ENCODE measurements around the gene KNOP1.
"Not testable (repeated sequence)": the region's sequence is repeated elsewhere in the genome, so short reads cannot be mapped to it uniquely, and the experiment has no call there.

Gene KNOP1

DNA sequence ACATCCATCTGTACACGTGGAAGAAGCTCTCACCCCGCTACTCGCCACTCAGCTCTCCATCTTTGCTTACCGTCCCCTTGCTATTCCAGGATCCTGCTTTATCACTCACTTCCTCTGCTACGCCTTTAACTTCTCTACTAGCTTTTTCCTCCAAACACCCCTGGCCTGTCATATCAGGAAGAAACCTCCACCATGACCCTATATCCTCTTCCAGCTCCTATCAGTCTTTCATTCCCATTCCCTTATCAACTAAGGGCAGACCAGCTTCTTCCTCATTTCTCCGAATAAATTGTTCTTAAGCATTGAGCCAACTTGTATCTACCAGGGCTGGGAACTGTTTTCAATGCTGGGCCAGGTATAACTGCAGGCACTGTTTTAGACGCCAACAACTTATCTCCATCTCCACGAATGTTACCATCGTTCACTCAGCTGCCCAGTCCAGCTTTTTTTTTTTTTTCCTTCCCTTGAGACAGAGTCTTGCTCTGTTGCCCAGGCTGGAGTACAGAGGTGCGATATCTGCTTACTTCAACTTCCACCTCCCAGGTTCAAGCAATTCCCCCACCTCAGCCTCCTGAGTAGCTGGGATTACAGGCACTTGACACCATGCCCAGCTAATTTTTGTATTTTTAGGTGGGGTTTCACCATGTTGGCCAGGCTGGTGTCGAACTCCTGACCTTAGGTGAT lies 4.4 kb upstream of the KNOP1 start:
- DNase-seq (ENCODE audit: insufficient read length, low spot score) (no peak), FAIRE-seq (no peak)
- no peak for TF ChIP-seq POLR2A (IDR thresholded peaks at IDR 0.05; ENCODE audit: low read depth, low read length)

DNA sequence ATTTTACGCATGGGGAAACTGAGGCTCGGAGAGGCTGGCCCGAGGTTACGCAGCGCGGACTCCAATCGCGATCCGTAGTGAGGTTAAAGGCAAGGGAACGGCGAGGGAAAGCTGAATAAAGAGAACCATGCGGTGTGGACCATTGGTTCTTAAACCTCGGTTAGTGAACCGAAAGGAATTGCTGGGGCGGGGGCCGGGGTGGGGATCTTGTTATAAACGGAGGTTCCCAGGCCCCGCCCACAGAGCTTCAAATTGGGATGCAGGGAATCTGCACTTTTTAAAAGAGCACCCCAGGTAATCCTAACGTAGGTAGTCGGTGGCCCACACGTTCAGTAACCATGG lies 568 bp upstream of the KNOP1 start:
- FAIRE-seq (no peak), DNase-seq (ENCODE audit: insufficient read length, low spot score) (no peak)

DNA sequence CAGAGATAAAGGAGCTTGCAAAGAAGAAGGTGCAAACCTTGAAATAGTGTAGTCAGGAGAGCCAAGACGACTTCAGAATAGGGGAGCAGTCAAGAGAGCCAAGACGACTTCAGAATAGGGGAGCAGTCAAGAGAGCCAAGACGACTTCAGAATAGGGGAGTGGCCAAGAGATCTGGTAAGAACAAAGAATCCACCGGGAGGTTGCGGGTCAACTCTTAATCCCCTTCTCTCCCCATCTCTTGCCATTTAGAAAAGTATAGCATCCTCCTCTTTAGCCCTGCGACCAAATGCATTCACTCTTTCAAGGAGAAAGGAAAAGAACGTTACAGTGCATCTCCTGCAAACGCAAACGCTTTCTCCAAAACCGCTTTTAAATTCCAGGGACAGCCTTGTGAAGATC lies 713 bp downstream of the KNOP1 start:
- TF ChIP-seq POLR2A (IDR thresholded peaks at IDR 0.05; ENCODE audit: low read depth, low read length), result no peak
- no peak for DNase-seq (ENCODE audit: insufficient read length, low spot score)
- no peak for FAIRE-seq

More for the DNA sequence above, 568 bp upstream of the KNOP1 start:
- no peak for TF ChIP-seq POLR2A (IDR thresholded peaks at IDR 0.05; ENCODE audit: low read depth, low read length)

DNA sequence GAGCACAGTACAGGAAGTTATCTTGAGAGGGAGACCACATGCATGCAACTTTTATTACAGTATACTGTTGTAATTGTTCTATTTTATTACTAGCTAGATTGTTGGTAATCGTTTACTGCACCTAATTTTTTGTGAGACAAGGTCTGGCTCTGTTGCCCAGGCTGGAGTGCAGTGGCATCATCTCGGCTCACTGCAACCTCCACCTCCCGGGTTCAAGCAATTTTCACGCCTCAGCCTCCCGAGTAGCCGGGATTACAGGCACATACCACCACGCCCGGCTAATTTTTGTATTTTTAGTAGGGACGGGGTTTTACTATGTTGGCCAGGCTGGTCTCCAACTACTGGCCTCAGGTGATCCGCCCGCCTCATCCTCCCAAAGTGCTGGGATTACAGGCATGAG lies 1.3 kb downstream of the KNOP1 start:
- FAIRE-seq; DNase-seq (ENCODE audit: insufficient read length, low spot score): not testable (repeated sequence)

DNA sequence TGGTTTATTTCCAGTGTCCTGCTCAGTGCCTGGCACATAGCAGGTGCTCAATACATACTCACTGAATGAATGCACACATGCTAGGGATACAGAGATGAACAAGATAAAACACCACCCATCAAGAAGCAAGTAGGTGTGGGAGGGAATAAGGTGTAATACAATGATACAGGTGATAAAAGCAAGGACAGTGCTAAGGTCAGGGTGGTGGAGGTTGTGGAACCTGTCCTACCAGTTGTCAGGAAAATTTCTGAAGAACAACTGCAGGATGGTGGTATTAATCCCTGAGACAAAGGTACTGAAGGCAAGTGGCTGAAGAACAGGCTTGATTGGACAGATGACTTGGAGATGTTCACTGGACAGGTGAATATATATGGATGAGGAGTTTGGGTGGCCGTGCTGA lies 1.8 kb downstream of the KNOP1 start:
- TF ChIP-seq POLR2A (IDR thresholded peaks at IDR 0.05; ENCODE audit: low read depth, low read length), result no peak
- DNase-seq (ENCODE audit: insufficient read length, low spot score), result no peak

DNA sequence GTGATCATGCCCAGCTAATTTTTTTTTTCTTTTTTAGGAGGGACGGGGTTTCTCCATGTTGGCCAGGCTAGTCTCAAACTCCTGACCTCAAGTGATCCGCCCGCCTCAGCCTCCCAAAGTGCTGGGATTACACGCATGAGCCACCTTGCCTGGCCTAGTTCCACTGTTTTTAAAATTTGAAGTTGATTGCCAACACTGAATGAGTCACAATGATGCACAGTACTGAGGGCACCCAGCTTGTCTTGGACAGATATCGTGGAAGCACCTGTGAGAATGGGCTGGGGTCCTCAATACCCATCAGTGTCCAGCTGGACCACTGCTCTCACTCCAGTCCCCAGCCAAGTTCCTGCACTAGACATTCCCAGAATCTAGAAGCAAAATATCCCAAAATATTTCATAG lies 2.5 kb downstream of the KNOP1 start:
- FAIRE-seq, result no peak
- DNase-seq (ENCODE audit: insufficient read length, low spot score), result no peak
- no peak for TF ChIP-seq POLR2A (IDR thresholded peaks at IDR 0.05; ENCODE audit: low read depth, low read length)

More for the DNA sequence above, 1.8 kb downstream of the KNOP1 start:
- FAIRE-seq, result no peak

DNA sequence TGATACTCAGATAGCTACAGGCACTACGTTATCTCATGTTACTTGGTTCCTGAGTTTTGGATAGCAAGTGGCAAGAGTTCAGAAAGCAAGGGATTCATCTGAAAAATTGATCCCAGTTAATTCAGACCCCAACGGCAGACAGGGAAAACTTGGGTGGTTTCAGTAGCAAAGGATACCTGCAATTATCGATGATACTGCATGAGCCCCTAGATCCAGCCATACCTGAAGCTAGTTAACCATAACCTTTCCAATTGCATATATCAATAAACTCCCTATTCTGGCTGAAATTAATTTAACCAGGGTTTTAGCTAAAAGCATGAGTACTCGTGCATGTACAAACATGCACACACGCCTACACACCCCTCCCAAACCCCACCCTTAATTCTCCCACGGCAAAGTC lies 4.3 kb downstream of the KNOP1 start:
- DNase-seq (ENCODE audit: insufficient read length, low spot score), result no peak
- no peak for TF ChIP-seq POLR2A (IDR thresholded peaks at IDR 0.05; ENCODE audit: low read depth, low read length)
- no peak for FAIRE-seq

DNA sequence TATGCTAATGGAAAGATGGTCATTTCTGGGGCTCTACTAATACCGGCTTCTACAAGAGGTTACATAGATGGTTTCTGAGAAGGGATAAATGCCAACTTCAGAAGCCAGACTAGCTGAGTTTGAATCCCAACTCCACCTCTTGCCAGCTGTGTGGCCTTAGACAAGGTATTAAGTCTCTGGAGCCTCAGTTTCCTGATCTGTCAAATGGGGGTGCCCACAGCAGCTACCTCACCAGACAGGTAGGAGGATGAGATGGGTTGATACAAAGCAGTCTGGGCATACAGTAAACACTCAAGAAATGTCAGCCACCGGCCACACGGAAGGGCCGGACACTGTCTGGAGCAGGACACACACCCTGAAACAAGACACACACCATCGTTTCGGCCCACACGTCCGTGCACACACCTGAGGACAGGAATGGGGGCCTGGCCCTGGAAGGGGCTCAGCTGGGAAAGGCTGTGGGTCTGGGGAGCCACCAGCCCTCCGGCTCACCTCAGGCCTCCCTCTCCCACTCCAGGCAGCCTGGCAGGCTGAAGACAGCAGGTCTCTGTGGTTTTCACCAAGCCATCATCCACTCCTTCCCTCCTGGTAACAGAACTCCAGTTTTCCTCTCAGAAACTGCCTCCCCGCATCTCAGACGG lies 5.5 kb downstream of the KNOP1 start:
- no peak for TF ChIP-seq POLR2A (IDR thresholded peaks at IDR 0.05; ENCODE audit: low read depth, low read length)
- DNase-seq (ENCODE audit: insufficient read length, low spot score), result no peak
- no peak for FAIRE-seq

DNA sequence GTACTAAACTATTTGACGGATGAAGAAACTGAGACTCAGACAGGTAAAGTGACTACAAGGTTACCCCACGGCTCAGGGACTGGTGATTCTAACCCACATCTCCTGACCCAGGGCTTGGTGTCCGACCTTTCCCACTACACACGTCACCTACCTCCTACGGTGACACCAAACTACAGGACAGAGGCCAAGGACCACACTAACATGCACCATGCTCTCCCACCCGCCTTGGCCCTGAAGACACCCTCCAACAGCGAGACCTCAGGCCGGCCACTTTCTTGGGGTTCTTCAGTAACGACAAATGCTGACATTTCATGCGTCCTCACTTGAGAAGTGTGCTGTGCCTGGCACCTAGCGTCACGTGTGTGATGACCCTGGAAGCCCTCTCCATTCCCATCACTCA lies 6.4 kb downstream of the KNOP1 start:
- DNase-seq (ENCODE audit: insufficient read length, low spot score) (no peak), FAIRE-seq (no peak)

DNA sequence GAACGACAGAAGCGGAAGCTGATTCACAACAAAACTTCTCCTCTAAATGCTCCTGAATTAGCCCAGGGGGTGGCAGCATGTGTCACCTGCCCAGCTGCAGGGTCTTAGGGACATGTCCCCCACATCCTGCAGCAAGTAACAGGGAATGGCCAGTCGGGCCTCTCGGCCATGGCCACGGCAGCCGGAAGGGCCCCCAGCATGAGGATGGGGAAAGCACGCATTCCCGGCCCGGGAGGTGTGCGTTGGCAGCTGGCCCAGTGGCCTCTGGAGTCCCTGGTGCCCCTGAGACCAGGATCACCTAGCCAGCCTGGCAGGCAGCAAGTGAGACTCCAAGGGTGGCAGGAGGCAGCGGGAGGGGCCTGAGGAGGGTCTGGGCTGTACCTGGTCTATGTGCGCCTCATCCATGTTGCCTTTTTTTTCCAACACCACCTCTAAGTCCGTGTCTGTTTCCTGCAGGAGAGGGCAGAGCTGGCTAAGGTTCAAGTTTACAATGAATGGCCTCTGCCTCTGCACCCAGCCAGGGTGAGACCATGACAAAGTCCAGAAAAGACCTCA lies 7.0 kb downstream of the KNOP1 start:
- DNase-seq (ENCODE audit: insufficient read length, low spot score) (no peak), FAIRE-seq (no peak)
- no peak for TF ChIP-seq POLR2A (IDR thresholded peaks at IDR 0.05; ENCODE audit: low read depth, low read length)

More for the DNA sequence above, 6.4 kb downstream of the KNOP1 start:
- no peak for TF ChIP-seq POLR2A (IDR thresholded peaks at IDR 0.05; ENCODE audit: low read depth, low read length)

DNA sequence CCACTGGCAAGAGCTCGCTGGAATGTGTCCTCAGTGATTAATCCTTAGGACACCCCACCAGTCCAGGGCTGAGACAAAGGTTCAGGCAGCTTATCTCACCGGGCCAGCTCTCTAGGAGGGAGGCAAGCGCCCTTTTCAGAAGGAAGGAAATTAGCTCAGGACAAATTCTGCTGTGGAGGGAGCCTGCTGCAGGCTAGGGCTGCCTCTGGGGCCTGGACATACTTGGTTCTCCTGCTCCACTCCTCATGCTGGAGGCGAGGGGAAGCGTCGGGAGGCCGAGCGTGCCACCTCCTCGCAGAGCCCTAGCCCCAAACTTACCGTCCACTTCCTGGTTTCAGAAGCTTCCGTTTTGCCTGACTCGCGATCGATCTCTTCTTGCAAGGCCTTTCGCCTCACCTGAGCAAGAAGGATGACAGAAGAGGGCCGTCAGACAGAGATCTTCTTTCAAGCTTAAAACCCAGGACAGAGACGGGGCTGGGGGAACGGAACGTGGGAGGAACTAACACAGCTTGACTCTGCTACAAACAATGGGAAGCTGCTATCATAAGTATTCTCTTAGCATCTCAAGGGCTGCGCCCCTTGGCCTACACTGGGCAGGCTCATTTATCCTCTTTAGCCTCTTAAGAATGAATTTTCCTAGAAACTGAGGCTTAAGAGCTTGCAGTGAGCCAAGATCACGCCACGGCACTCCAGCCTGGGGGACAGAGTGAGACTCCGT lies 7.7 kb downstream of the KNOP1 start:
- no peak for DNase-seq (ENCODE audit: insufficient read length, low spot score)
- TF ChIP-seq POLR2A (IDR thresholded peaks at IDR 0.05; ENCODE audit: low read depth, low read length), result no peak
- no peak for FAIRE-seq

DNA sequence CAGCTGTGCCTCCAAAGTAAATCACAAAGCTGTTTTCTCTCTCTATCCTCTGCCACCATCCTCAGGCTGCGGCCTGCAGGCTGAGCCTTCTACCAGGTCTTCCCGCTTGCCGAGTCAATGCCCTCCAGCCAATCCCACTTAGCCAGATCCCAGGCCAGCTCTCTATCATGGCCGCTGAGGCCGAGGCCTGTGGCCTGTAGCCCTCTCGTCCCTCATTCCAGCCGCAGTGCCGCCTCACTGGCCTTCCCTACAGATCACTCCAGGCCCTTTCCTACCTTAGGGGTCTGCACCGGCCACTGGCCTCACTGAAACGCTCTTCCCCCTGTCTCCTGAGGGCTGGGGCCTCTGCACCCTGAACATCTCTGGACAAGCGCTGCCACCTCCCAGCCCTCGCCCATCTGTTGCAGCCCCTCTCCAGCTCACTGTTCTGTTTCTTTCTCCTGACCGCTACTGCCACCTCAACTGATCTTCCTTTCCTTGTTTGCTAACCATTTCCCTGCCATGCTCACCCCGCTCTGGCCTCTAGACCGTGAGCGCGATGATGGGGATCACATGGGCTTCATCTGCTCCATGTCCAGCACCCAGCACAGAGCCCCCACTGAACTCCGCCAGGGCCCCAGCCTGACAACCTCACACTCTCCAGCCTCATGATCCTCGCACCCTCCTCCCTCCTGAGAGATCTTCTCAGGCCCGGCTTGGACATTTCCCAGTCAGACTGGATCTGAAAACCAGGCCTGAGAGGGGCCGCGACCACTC lies 8.5 kb downstream of the KNOP1 start:
- FAIRE-seq, result no peak
- no peak for TF ChIP-seq POLR2A (IDR thresholded peaks at IDR 0.05; ENCODE audit: low read depth, low read length)
- no peak for DNase-seq (ENCODE audit: insufficient read length, low spot score)

DNA sequence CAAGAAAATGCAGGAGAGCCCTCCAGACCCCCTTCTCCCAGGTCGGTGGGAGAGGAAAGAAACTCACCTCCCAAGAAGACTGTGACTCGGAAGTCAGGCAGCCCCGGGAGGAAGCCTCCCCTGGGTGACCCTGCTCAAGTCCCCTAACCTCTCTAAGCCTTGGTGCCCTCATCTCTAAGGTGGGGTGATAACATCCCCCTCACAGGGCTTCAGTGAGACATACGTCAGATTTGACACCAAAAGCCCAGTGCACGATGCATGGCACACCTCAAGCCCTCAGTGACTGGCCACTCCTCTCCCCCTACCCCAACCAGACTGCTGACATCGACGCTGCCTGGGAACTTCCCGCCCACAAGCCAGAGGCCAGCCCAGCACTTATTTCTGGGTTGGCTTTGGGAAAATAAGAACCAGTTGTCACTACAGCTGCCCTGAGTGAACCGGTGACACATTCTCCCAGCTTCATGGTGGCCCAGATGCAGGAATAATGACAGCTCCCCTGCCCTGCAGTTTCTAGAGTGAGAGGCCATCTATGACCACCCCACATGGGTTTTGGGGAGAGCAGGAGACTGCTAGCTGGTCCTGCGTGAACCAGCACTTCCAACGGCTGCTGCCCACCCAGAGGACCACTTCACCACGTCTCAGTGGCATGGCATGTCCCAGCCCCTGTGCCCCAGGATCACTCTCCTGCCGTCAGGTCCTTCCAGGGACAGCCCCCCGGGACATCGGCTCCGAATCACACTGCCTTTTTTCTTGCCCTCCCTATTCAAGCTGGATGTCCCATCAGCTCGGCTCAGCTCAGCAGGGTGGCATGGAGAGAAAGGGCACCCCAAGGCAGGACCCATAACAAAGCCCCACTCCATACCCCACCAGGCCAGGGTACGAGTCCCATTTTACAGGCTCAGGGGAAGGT lies 9.5 kb downstream of the KNOP1 start:
- FAIRE-seq (no peak), DNase-seq (ENCODE audit: insufficient read length, low spot score) (no peak)
- TF ChIP-seq POLR2A (IDR thresholded peaks at IDR 0.05; ENCODE audit: low read depth, low read length), result no peak
